Esophagus muscularis mucosa (tissue), 3 donors: Measurements from ENCODE around the gene NACA.

Experiments
- CTCF ChIP-seq, 3 experiments: fragments of 200-600 bp in 2 of 3; fragments of 450-650 bp in 1 of 3; sonication (generic) in 2 of 3; IDR thresholded peaks; one replicate each; pipeline ENCODE4 v1.5.1; 2017 to 2019; ENCODE audit warnings: antibody characterized with exemption in 3 of 3, mild to moderate bottlenecking in 2 of 3, moderate library complexity in 1 of 3
- POLR2AphosphoS5 ChIP-seq, 2 donors: sonication (generic); formaldehyde crosslinking; IDR thresholded peaks; one replicate each; pipeline ENCODE4 v1.6.1; 2017; ENCODE audit warnings: antibody characterized with exemption in 2 of 2

GRCh38 chr12:56677680-56678079 lies 47.4 kb downstream of the NACA start:
- TF ChIP-seq CTCF (IDR thresholded peaks at IDR 0.05) (no peak), POLR2AphosphoS5 (IDR thresholded peaks at IDR 0.05) (no peak)
